Gastrocnemius medialis (tissue), 4 donors: ENCODE data around the gene CD82. TPM values are rescaled to one million over a fixed set of nuclear protein-coding genes. Genes with fewer than 3 reads are reported as not detected.

ENCODE experiments used
- ATAC-seq, 2 donors: fragments of 150-250 bp; one replicate each; pipeline ENCODE4 v1.9.1; 2016
- DNase-seq, 2 donors: peaks; one replicate each; pipeline ENCODE4 v3.0.0-alpha.2; 2019
- H3K27ac ChIP-seq, 4 donors: fragments of 200-600 bp; sonication (generic); 1 replicate in 1 of 4; 2 replicates in 3 of 4; pipeline ENCODE4 v1.5.1; 2016 to 2018; ENCODE audit warnings: mild to moderate bottlenecking in 2 of 4, moderate library complexity in 1 of 4
- H3K27me3 ChIP-seq, 3 donors: fragments of 200-600 bp; sonication (generic) in 2 of 3; 1 replicate in 1 of 3; 2 replicates in 2 of 3; pipeline versions ENCODE4 v1.5.1 to v1.6.0; 2016 to 2019; ENCODE audit warnings: mild to moderate bottlenecking in 1 of 3, moderate library complexity in 1 of 3
- H3K36me3 ChIP-seq, 2 donors: fragments of 200-600 bp; sonication (generic) in 1 of 2; one replicate each; pipeline ENCODE4 v1.5.1; 2017 to 2018
- H3K4me1 ChIP-seq, 2 donors: fragments of 200-600 bp; sonication (generic) in 1 of 2; one replicate each; pipeline ENCODE4 v1.5.1; 2016 to 2017; ENCODE audit warnings: mild to moderate bottlenecking in 2 of 2
- H3K4me3 ChIP-seq, 4 donors: fragments of 200-600 bp; sonication (generic) in 3 of 4; 1 replicate in 1 of 4; 2 replicates in 3 of 4; pipeline ENCODE4 v1.5.1; 2016 to 2019; ENCODE audit warnings: mild to moderate bottlenecking in 2 of 4
- H3K9me3 ChIP-seq, 3 donors: fragments of 200-600 bp; sonication (generic) in 2 of 3; 1 replicate in 1 of 3; 2 replicates in 2 of 3; pipeline ENCODE4 v1.5.1; 2016 to 2019
- CTCF ChIP-seq, 5 experiments: fragments of 450-650 bp in 3 of 5; fragments of 200-600 bp in 2 of 5; sonication (generic) in 2 of 5; IDR thresholded peaks in 4 of 5; conservative IDR thresholded peaks in 1 of 5; 1 replicate in 4 of 5; 2 replicates in 1 of 5; pipeline ENCODE4 v1.5.1; 2016 to 2019; ENCODE audit warnings: antibody characterized with exemption in 5 of 5, mild to moderate bottlenecking in 3 of 5, moderate library complexity in 3 of 5
- POLR2A ChIP-seq, 2 donors: fragments of 450-650 bp; IDR thresholded peaks; one replicate each; pipeline ENCODE4 v1.6.1; 2017; ENCODE audit warnings: antibody characterized with exemption in 2 of 2, mild to moderate bottlenecking in 2 of 2, moderate library complexity in 2 of 2
- in situ Hi-C, 4 donors: fragments of 200-750 bp; cut with MboI; loops; one replicate each; pipeline versions ENCODE4 v1.15.0 to v1.8.0; 2017; ENCODE audit warnings: low sequenced_read_pairs in 4 of 4
- intact Hi-C: fragments of 100-400 bp; cut with DNase I; formaldehyde crosslinking; loops from one replicate; pipeline ENCODE4 v1.15.1; 2023; ENCODE audit warnings: low total_unique reads
- total RNA-seq, 4 donors: library from RNA; depleted of rRNA; stranded (reverse); fragments of >200 nt; gene quantifications; one replicate each; pipeline versions ENCODE4 v1.1.0 to v1.2.3, GENCODE V29; 2016

Gene CD82
- total RNA-seq, result 10 to 100 TPM in 3 of 4 donors, 1 to 10 TPM in 1; 4.5 to 17.5 (median 13.5) TPM

- intact Hi-C loops, result loop anchor here (1.0 kb wide), 1 partner anchor 28 kb away; no protein-coding TSS in a partner anchor
These were observed at the start of gene CD82 for GRCh38 chr11:44565211-44565952. Gene CD82 (plus strand): TSS chr11:44565663. CDS start chr11:44594663, 29,000 bp downstream.

GRCh38 chr11:44516688-44517507 is 48.6 kb upstream of the CD82 start:
- no peaks in the 10 kb centered on the region for H3K9me3 ChIP-seq
- TF ChIP-seq POLR2A (IDR thresholded peaks at IDR 0.05), result no peak
- no peak for TF ChIP-seq CTCF (IDR thresholded peaks at IDR 0.05 in 4 of 5, conservative IDR thresholded peaks at IDR 0.05 in 1 of 5)
- no peaks in the 10 kb centered on the region for H3K27me3 ChIP-seq
- DNase-seq (no peak), ATAC-seq (no peak)
- no peak overlapping the region for H3K27ac ChIP-seq
- H3K36me3 ChIP-seq, result no peaks in the 10 kb centered on the region
- H3K4me1 ChIP-seq, result no peaks in the 10 kb centered on the region
- no peak overlapping the region for H3K4me3 ChIP-seq
- intact Hi-C loops (no loop called here), in situ Hi-C loops (no loop called here)

More at GRCh38 chr11:44565211-44565952, at the start of gene CD82:
- Histone ChIP-seq H3K4me3 (peak within 1 kb of the TSS; percentile 65 to 79 (median 72)), H3K4me1 (peaks cover 24 to 26% of the 10 kb centered on the region in 2 donors), H3K9me3 (no peaks in the 10 kb centered on the region), H3K36me3 (no peaks in the 10 kb centered on the region), H3K27ac (peak within 1 kb of the TSS; percentile 98 to 99 (median 98)), H3K27me3 (no peaks in the 10 kb centered on the region)
- peak in 4 of 5 experiments; percentile 12 to 44 (median 24) for TF ChIP-seq CTCF (IDR thresholded peaks at IDR 0.05 in 4 of 5, conservative IDR thresholded peaks at IDR 0.05 in 1 of 5)
- peak; percentile 47 to 58 for TF ChIP-seq POLR2A (IDR thresholded peaks at IDR 0.05)
- in situ Hi-C loops, result no loop called here
- DNase-seq (peak; percentile 100), ATAC-seq (peak; percentile 75 to 78)

- Histone ChIP-seq H3K36me3 (no peaks in the 10 kb centered on the region), H3K27me3 (no peaks in the 10 kb centered on the region), H3K27ac (no peak overlapping the region), H3K9me3 (no peaks in the 10 kb centered on the region), H3K4me1 (no peaks in the 10 kb centered on the region), H3K4me3 (no peak overlapping the region)
- in situ Hi-C loops (no loop called here), intact Hi-C loops (no loop called here)
- TF ChIP-seq POLR2A (IDR thresholded peaks at IDR 0.05), result no peak
- TF ChIP-seq CTCF (IDR thresholded peaks at IDR 0.05 in 4 of 5, conservative IDR thresholded peaks at IDR 0.05 in 1 of 5), result no peak
- ATAC-seq, result no peak
- DNase-seq, result no peak
These were observed 47.9 kb upstream of the CD82 start for GRCh38 chr11:44517541-44517940.

- TF ChIP-seq CTCF (IDR thresholded peaks at IDR 0.05 in 4 of 5, conservative IDR thresholded peaks at IDR 0.05 in 1 of 5), result no peak
- TF ChIP-seq POLR2A (IDR thresholded peaks at IDR 0.05), result no peak
- intact Hi-C loops, result no loop called here
- Histone ChIP-seq H3K27ac (no peak overlapping the region), H3K9me3 (no peaks in the 10 kb centered on the region), H3K27me3 (no peaks in the 10 kb centered on the region), H3K36me3 (no peaks in the 10 kb centered on the region), H3K4me3 (no peak overlapping the region), H3K4me1 (no peaks in the 10 kb centered on the region)
- DNase-seq (no peak), ATAC-seq (no peak)
- in situ Hi-C loops, result no loop called here
These were observed 46.4 kb upstream of the CD82 start for GRCh38 chr11:44518968-44519550.
